Uterus (tissue), 2 donors: ENCODE data around the gene RAET1E.

ENCODE experiments used
- CTCF ChIP-seq, 4 experiments: fragments of 200-600 bp in 2 of 4; fragments of 450-650 bp in 2 of 4; sonication (generic) in 2 of 4; IDR thresholded peaks; one replicate each; pipeline ENCODE4 v1.5.1; 2016 to 2019; ENCODE audit warnings: antibody characterized with exemption in 4 of 4, mild to moderate bottlenecking in 2 of 4, moderate library complexity in 1 of 4
- POLR2A ChIP-seq, 2 donors: fragments of 450-650 bp; IDR thresholded peaks; one replicate each; pipeline ENCODE4 v1.6.1; 2016; ENCODE audit warnings: antibody characterized with exemption in 2 of 2, mild to moderate bottlenecking in 1 of 2, moderate library complexity in 1 of 2

- TF ChIP-seq CTCF (IDR thresholded peaks at IDR 0.05) = no peak
- no peak for TF ChIP-seq POLR2A (IDR thresholded peaks at IDR 0.05)
Observed at GRCh38 chr6:149897855-149898744, at the start of gene RAET1E.
